Lung microvascular endothelial cell (primary cell): ENCODE results near the gene PPM1M. TPM values are rescaled to one million over a fixed set of nuclear protein-coding genes. Genes with fewer than 3 reads are reported as not detected.
"Not testable (repeated sequence)": the region's sequence is repeated elsewhere in the genome, so short reads cannot be mapped to it uniquely, and the experiment has no call there.

ENCODE experiments used
- DNase-seq, 2 donors: peaks; one replicate each; pipeline versions ENCODE4 v3.0.0 to v3.0.0-alpha.2; 2010; ENCODE audit warnings: low read depth in 2 of 2
- total RNA-seq: library from RNA; depleted of rRNA; stranded (reverse); fragments of >200 nt; gene quantifications from 2 replicates; pipeline ENCODE4 v1.2.1, GENCODE V29; 2014

PPM1M gene
- total RNA-seq, 1 donor from 2014 or later, result 14.3 TPM

DNA sequence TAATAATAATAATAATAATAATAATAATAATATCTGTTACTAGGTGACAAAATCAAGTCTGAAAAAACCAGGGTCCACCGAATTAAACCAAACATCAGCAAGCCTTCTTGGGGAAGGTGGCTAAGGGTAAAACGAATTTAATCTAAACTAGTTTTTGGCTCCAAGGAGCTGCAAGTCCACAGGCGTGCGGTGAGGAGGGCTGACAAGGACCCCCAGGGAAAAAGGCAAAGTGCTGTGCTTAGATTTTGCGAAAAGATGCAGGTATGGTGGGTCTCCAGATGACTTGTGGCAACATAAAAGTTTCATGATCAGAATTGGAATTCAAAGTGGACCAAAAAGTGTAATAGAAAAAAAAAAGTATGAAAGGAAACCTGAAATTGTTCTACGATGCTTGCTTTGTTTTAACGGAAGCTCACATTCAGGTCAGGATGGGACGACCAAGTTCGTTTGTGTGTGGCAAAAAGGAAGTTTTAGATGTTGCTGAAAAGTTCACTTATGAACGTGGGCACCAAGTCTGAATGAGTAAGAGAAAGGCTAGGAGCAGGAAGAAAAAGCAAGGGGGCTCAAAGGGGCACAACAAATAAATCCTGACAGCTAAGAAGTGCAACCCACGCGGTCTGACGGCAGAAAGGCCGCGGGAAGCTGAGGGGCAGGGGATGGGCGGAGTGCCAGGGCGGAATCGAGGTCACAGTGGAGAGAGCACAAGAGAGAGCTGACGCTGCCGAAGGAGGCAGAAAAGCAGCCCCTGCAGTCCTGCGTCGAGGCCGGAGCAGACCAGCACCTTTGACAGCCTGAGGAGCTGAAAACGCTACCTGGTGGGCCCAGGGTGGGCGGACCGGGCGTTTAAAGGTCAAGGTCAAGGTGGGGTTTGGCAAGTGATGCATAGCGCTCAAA is 31.8 kb downstream of the PPM1M start:
- peak; percentile 61 to 77 for DNase-seq

GRCh38 chr3:52277972-52278509 is 32.5 kb downstream of the PPM1M start:
- peak; percentile 54 to 63 for DNase-seq

- peak; percentile 95 to 96 for DNase-seq
Observed at GRCh38 chr3:52278510-52279069, 33.0 kb downstream of the PPM1M start, which contains the start of gene WDR82. Gene WDR82 (minus strand): TSS chr3:52278649. CDS start chr3:52278361, 288 bp downstream.

- DNase-seq, result no peak
Observed at GRCh38 chr3:52279596-52279995, 34.0 kb downstream of the PPM1M start.

- DNase-seq, result peak; percentile 67 to 83
Observed at GRCh38 chr3:52280050-52280461, 34.5 kb downstream of the PPM1M start.

DNA sequence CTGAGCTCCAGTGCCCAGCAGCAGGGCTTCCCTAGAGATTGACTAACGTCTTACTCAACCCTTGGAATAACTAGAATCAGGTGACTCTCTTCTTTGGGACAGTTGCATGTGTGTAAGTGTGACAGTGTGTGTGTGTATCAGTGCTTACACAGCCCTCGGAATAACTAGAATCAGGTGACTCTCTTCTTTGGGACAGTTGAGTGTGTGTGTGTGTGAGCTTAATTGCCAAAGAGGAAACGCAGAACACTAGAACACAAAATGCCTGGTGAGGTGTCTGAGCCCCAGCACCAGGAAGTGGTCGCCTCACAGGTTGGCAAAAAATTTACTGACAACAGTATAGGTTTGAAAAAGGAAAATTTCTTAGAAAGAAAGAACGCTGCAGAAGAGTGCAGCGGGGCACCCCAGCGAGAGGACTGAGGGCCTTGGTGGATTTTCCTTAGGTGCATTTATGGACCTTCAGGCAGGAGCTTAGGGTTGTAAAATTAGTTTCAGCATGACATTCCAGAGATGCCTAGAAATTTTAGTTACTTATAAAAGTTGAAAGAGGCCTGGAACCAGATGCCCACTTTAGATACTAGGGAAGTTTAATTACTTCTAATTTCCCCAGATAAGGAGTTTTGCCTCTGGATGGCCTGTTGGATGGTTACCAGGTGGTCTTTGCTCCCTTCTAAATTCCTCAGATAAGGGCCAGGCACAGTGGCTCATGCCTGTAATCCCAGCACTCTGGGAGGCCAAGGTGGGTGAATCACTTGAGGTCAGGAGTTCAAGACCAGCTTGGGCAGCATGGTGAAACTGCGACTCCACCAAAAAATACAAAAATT is 36.6 kb downstream of the PPM1M start:
- DNase-seq, result no peak

GRCh38 chr3:52283306-52283705 is 37.7 kb downstream of the PPM1M start:
- no peak for DNase-seq

DNA sequence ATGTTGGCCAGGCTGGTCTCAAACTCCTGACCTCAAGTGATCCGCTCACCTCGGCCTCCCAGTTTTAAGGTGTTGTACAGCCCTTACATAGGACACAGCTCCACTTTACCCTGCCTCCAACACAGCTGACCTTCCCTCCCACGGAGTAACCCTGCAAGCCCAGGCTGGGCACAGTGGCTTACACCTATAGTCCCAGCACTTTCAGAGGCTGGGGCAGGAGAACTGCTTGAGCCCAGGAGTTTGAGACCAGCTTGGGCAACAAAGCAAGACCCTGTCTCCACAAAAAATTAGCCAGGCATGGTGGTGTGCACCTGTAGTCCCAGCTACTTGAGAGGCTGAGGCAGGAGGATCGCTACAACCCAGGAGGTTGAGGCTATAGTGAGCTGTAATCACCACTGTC is 38.5 kb downstream of the PPM1M start:
- DNase-seq, result not testable (repeated sequence)

DNA sequence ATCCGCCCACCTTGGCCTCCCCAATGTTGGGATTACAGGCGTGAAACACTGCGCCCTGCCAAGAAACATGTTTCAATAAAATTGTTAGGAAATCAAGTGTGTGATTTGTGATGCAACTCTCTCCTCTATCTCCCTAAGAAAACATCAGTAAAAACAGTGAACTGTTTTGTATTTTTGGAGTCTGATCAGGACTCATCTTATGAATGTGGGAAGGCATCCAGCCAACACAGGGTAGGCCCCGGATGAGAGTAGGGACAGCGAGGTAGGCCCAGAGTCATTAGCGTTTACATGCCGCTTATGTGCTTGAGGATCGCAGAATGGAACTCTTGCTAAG is 41.2 kb downstream of the PPM1M start:
- no peak for DNase-seq

DNA sequence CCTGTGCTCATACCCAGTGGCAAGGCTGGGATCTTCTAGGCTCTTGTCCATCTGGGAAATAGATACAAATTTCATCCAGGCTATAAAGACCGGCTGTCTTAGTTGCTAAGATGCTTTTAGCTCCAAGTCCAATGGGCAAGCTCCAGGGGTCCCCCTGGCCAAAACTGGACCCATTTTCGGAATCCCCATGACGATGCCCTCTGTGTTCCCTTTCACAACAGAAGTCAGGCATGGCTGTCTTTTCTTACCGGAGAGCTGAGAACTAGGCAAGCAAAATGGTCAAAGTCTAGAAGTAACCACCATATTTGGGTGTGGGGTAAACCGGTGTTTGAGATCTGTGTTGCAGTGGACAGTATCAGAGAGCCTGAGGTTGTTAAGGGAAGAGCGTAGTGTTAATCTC is 43.1 kb downstream of the PPM1M start:
- DNase-seq, result no peak

GRCh38 chr3:52289338-52289746 is 43.8 kb downstream of the PPM1M start:
- no peak for DNase-seq

GRCh38 chr3:52289747-52290595 is 44.4 kb downstream of the PPM1M start:
- DNase-seq, result no peak

DNA sequence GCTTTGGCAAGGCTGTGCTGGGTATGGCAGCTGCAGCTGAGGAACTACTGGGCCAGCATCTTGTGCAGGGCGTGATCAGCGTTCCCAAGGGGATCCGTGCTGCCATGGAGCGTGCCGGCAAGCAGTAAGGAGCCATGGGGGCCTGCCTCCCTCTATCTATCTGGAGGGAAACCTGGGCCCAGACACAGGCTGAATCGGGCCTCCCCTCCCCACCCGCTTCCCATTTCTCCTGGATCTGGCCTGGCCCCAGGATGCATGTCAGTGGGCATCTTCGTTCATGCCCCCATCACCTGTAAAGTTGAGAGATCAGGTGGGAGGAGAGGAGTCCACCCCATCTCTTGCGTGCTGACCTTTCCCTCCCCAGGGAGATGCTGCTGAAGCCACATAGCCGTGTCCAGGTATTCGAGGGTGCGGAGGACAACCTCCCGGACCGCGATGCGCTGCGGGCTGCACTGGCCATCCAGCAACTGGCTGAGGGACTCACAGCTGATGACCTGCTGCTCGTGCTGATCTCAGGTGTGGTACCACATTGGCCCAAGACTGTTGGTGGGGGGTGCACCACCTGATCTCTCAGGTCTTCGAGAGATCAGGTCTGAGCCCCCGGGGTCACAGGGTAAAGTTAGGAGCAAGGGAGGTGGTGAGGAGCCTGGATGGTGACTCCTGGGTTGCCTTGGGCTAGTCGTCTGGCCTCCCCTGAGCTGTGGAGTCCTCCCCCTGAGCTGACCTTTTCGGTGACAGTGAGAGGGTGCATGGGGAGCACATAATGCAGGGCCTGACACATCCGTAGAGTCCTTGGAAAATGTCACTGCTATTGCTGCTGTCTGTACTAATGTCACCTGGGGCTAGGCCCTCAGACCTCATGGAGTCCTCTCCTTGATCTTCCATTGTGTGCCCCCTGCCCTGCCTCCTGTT is 45.3 kb downstream of the PPM1M start:
- DNase-seq, result no peak

GRCh38 chr3:52291508-52292181 is 46.1 kb downstream of the PPM1M start:
- peak in 1 of 2 donors; percentile 40 for DNase-seq

DNA sequence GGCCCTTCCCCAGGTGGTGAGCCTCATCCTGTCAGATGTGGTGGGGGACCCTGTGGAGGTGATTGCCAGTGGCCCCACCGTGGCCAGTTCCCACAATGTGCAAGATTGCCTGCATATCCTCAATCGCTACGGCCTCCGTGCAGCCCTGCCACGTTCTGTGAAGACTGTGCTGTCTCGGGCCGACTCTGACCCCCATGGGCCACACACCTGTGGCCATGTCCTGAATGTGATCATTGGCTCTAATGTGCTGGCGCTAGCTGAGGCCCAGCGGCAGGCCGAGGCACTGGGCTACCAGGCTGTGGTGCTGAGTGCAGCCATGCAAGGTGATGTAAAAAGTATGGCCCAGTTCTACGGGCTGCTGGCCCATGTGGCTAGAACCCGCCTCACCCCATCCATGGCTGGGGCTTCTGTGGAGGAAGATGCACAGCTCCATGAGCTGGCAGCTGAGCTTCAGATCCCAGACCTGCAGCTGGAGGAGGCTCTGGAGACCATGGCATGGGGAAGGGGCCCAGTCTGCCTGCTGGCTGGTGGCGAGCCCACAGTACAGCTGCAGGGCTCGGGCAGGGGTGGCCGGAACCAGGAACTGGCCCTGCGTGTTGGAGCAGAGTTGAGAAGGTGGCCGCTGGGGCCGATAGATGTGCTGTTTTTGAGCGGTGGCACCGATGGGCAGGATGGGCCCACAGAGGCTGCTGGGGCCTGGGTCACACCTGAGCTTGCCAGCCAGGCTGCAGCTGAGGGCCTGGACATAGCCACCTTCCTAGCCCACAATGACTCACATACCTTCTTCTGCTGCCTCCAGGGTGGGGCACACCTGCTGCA is 46.9 kb downstream of the PPM1M start:
- no peak for DNase-seq

- no peak for DNase-seq
Observed at GRCh38 chr3:52293491-52294319, 48.1 kb downstream of the PPM1M start.

DNA sequence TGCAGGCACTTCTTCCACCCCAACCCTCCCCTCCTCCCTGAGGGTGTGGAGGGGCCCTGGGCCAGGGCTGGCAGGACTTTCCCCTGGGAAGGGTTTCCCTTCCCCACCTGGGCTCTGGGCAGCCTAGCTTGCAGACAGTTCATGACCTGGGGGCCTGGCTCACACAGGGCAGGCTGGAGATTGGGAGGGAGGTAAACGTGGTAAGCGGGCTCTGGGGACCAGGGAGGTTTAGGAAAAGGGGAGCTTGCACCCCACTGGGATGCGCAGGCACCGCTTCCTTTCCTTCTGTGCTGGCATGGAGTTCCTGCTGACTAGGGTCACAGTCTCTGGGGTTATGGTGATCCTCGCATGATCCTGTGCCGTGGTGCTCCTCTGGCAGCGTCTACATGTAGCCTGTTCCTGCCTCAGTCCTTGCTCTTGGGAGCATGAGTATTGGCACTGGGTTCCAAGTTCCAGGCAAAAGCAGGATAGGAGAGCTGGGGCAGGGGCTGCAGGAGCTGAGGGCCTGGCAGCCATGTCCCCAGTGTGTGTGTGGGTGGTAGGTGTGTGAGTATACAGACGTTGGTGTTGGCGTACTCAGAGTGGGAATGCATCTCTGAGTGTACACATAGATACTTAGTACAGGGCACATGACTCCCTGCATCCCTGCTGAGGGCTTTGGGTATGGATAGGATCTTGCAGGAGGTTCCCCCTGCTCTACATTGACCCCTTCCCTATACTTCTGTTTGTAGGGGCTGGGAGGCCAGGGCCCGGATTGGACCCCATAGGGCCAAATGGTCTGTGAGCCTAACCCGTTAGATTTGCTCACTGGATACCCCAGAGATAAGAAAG is 49.0 kb downstream of the PPM1M start:
- no peak for DNase-seq
